DND-41 (cell line): ENCODE data around the gene PNKP.

Experiments
- CTCF ChIP-seq: IDR thresholded peaks from 2 replicates; pipeline ENCODE4 v1.5.1; 2012; ENCODE audit warnings: borderline replicate concordance, low read length, moderate library complexity, mild to moderate bottlenecking; ENCODE audit not compliant: poor library complexity, severe bottlenecking; ENCODE audit errors: extremely low read depth
- EZH2 ChIP-seq: IDR thresholded peaks from 3 replicates; pipeline ENCODE4 v1.6.1; 2012; ENCODE audit warnings: borderline replicate concordance, low read depth, mild to moderate bottlenecking, moderate library complexity, low read length, inconsistent platforms; ENCODE audit not compliant: severe bottlenecking

- TF ChIP-seq CTCF (no peak), EZH2 (no peak)
Observed at GRCh38 chr19:49854378-49855263, 12.8 kb downstream of the PNKP start.
